ENCODE measurements around the gene PIP4K2C.
"Not testable (repeated sequence)": the region's sequence is repeated elsewhere in the genome, so short reads cannot be mapped to it uniquely, and the experiment has no call there.

Gene PIP4K2C

GRCh38 chr12:57638096-57638495, 47.1 kb downstream of the PIP4K2C start:
- TF ChIP-seq CTCF (IDR thresholded peaks at IDR 0.05; ENCODE audit: control extremely low read depth, extremely low read depth, low read depth, missing control alignments): no peak
- DNase-seq (ENCODE audit: extremely low spot score): no peak
- POLR2A ChIA-PET: no interaction called here
- CTCF ChIA-PET: interaction anchor here (1.0 to 2.8 kb wide), 8 partner anchors 14 to 180 kb away, joined by 3 to 11 read pairs (median 6); no protein-coding TSS in a partner anchor

- DNase-seq (ENCODE audit: extremely low spot score): no peak
- ChIA-PET CTCF (interaction anchor here (1.3 to 5.3 kb wide), 5 partner anchors 7 to 57 kb away, joined by 4 to 30 read pairs (median 9); partner anchors contain the start of gene B4GALNT1), POLR2A (no interaction called here)
- TF ChIP-seq CTCF (IDR thresholded peaks at IDR 0.05; ENCODE audit: control extremely low read depth, extremely low read depth, low read depth, missing control alignments): no peak
Measured at GRCh38 chr12:57640175-57641042, 49.4 kb downstream of the PIP4K2C start.

- POLR2A ChIA-PET: interaction anchor here (0.5 kb wide), 1 partner anchor 68 kb away, joined by 3 read pairs; no protein-coding TSS in a partner anchor
- no peak for TF ChIP-seq CTCF (IDR thresholded peaks at IDR 0.05; ENCODE audit: control extremely low read depth, extremely low read depth, low read depth, missing control alignments)
- no peak for DNase-seq (ENCODE audit: extremely low spot score)
- CTCF ChIA-PET: interaction anchor here (0.8 to 5.3 kb wide), 5 partner anchors 9 to 59 kb away, joined by 3 to 30 read pairs (median 8); partner anchors contain the start of gene B4GALNT1
Measured at GRCh38 chr12:57641699-57642442, 50.9 kb downstream of the PIP4K2C start.

- POLR2A ChIA-PET; DNase-seq (ENCODE audit: extremely low spot score): not testable (repeated sequence)
- CTCF ChIA-PET: interaction anchor here (1.3 to 5.3 kb wide), 2 partner anchors 13 to 63 kb away, joined by 6 to 30 read pairs; partner anchors contain the start of gene B4GALNT1
Measured at GRCh38 chr12:57645990-57646658, 55.1 kb downstream of the PIP4K2C start.

- CTCF ChIA-PET: interaction anchor here (1.3 kb wide), 1 partner anchor 63 kb away, joined by 6 read pairs; no protein-coding TSS in a partner anchor
- DNase-seq (ENCODE audit: extremely low spot score); POLR2A ChIA-PET: not testable (repeated sequence)
Measured at GRCh38 chr12:57646659-57647049, 55.7 kb downstream of the PIP4K2C start.

All from GM10248 (cell line).